ENCODE data around the gene IZUMO1.

DNA sequence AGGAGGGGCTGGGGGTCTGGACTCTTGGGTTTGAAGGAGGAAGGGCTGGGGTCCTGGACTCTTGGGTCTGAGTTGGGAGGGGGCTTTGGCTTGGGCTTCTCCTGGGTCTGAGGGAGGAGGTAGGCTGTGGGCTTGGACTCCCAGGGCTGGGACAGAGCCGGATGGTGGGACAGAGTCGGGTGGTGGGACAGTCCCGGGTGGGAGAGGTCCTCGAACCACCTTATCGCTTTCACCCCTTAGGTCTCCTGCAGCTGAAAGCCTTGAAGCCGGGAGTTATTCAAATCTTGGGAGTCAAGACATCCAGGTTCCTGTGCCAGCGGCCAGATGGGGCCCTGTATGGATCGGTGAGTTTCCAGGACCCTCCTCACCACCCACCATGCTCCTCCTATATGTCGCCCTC is 10.0 kb upstream of the IZUMO1 start:
- TF ChIP-seq CTCF (IDR thresholded peaks at IDR 0.05; ENCODE audit: insufficient read depth, low read depth, low read length) (no peak), EZH2 (IDR thresholded peaks at IDR 0.05; ENCODE audit: insufficient read depth, low read length) (no peak)

All from astrocyte (in vitro differentiated cells and primary cell).